D341Med (cell line): Measurements from ENCODE around the gene NLRC5.
A peak's percentile ranks its signal among the peaks of the same experiment; 100 is the strongest.
"Not testable (repeated sequence)": the region's sequence is repeated elsewhere in the genome, so short reads cannot be mapped to it uniquely, and the experiment has no call there.

ENCODE experiments used
- DNase-seq: peaks from one replicate; pipeline ENCODE4 v3.0.0; 2012; ENCODE audit warnings: low spot score

The NLRC5 gene

DNA sequence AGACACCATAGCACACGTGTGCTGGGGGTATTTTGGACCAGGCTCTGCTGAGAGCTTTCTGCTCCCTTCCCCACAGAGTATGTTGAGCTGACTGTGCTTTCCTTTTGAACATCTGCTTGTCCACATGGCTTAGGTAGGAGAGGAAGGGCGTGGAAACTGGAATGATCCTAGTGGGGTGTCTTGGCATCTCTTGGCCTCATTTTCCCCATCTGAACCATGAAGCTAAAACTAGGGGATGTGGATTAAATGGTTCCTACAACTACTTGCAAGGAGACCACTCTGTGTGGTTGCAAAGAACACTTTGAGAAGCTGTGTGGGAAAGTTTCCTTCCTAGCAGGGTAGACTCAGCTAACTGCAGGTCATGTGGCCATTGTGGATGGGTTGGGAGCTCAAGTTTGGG lies 6.7 kb upstream of the NLRC5 start:
- no peak for DNase-seq

DNA sequence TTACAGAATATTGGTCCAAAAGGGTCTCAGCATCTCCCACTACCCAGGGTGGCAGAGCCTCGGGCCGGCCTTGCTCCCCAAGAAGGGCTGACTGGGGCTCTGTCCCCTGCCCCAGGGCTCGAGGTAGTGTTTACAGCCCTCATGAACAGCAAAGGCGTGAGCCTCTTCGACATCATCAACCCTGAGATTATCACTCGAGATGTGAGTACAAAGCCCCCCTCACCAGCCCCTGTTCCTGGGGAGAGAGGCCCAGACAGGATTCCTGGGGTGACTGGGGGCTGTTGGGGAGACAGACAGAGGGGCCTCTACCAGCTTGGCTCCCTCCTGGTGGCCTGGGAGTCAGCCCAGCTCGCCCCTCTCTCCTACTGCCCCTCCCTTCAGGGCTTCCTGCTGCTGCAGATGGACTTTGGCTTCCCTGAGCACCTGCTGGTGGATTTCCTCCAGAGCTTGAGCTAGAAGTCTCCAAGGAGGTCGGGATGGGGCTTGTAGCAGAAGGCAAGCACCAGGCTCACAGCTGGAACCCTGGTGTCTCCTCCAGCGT lies 6.1 kb upstream of the NLRC5 start:
- DNase-seq, result peak; percentile 6

- no peak for DNase-seq
Measured at GRCh38 chr16:56984639-56985038, 4.7 kb upstream of the NLRC5 start.

- peak; percentile 24 for DNase-seq
Measured at GRCh38 chr16:56985288-56985961, 3.9 kb upstream of the NLRC5 start.

GRCh38 chr16:56985962-56986360 lies 3.4 kb upstream of the NLRC5 start:
- DNase-seq, result no peak

DNA sequence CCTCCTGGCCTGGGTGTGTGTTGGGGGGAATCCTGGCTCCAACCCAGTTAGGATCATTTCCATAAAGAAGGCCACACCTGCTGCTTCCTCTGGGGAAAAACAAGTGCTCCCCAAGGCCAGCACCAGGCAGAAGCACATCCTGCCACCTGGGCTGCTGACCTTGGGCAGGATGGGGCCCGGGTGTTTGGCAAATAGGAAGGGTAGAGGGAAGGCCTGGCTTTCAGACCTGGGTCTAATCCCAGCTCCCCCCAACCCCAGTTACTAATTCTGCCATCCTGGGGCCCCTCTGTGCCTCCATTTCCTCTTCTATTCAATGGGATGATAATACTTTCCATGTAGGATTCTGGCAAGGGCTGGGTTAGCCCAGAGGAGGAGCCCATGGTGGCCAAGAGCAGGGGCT lies 3.0 kb upstream of the NLRC5 start:
- DNase-seq, result peak; percentile 6

DNA sequence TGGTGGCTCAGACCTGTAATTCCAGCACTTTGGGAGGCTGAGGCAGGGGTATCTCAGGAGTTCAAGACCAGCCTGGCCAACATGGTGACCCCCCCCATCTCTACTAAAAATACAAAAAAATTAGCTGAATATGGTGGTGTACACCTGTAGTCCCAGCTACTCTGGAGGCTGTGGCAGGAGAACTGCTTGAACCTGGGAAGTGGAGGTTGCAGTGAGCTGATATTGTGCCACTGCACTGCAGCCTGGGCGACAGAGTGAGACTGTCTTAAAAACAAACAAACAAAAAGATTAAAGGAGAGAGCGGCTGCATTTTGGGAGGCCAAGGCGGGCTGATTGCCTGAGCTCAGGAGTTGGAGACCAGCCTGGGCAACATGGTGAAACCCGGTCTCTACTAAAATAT lies 2.4 kb upstream of the NLRC5 start:
- not testable (repeated sequence) for DNase-seq

GRCh38 chr16:56987692-56988091 lies 1.7 kb upstream of the NLRC5 start:
- no peak for DNase-seq

- DNase-seq, result peak; percentile 21
Measured at GRCh38 chr16:56988161-56988947, 1.0 kb upstream of the NLRC5 start.

DNA sequence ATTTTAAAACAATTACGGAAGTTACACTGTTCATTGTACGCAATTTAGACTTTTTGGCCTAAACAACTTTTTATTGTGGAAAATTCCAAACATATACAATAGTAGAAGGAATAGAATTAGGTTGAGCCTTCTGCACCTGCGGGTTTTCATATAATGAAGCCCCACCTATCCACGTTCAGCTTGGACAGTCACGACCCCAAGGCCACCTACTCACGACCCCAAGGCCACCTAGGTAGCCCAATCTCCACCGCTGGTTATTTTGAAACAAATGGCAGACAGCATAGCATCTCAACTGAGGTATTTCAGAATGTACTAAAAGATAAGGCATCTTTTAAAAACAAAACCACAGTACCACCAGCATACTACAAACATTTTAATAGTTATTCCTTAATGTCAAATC lies 631 bp downstream of the NLRC5 start:
- DNase-seq, result peak; percentile 7

DNA sequence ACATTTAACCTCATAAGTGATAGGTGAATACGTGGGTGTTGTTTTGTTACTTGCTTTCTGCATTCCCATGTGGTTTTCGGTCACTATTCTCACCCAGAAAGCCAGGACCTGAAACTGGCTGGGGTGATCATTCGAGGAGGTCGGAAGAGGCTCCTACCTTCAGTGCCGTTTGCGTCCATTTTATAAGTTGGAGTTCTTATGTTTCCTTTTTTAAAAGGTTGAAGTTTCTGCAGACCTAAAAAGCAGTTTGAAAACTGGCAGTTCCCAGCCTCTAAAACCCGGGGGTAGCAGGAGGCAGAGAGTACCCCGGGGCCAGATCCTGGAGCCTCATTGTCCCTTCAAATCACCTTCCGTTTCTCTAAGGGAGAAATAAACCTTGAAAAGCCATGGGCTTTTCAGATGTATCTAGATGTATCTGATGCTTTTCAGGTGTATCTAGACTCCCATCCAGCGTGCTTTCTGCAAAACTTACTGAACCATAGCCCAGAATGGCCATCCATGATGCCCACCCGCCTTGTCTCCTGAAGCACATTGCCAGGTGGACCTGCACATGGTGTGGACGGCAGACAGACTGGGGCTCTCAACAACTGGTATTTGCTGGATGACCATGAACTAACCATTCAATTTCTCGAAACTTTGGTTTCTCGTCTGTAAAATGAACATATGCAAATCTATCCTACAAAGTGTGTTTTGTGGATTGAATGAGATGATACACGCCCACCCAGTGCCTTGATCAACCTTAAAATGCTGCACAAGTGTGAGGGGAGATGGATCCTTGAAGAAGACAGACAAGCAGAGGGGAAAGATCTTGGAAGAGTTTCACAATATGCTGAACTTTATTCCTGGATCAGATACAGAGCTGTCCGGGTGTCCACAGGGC lies 1.3 kb downstream of the NLRC5 start:
- DNase-seq, result peak; percentile 6

DNA sequence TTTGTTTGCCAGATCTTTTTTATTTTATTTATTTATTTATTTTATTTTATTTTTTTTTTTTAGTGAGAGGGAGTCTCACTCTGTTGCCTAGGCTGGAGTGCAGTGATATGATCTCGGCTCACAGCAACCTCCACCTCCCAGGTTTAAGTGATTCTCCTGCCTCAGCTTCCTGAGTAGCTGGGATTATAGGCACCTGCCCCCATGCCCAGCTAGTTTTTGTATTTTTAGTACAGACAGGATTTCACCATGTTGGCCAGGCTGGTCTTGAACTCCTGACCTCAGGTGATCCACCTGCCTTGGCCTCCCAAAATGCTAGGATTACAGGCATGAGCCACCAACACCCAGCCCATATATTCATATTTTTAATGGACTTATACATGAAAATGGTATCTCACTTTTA lies 3.1 kb downstream of the NLRC5 start:
- not testable (repeated sequence) for DNase-seq

- DNase-seq, result no peak
Measured at GRCh38 chr16:56993204-56993603, 3.8 kb downstream of the NLRC5 start.

GRCh38 chr16:56994311-56994710 lies 5.0 kb downstream of the NLRC5 start:
- DNase-seq, result peak; percentile 9

DNA sequence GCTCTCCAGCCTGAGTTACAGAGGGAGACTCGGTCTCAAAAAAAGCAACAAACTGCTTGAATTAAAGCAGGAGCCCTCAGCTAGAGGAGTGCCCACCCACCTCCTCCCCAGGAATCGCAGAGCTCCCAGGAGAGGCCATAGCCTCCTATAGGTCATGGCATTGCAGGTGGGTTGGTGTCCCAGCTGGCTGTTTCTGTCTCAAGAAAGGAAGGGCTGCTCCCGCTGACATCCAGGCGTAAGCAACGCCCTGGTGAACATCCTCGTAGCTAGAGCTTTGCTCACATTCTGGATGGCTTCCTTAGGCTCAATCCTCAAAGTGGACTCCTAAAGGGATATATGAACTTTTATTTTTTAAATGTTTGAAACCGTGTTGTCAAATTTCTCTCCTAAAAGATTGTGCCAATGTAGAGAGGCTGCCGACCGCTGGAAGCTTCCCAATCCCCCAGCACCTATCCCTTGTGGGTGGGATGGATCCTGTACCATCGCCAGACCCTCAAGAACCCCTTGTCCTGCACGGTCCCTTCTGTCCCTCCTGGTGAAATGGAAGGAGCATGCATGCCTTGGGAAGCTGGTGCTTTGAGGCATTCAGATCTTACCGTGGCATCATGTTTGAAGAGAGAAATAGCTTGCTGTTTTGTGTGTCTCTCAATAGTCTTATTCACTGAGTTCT lies 5.9 kb downstream of the NLRC5 start:
- DNase-seq, result peak; percentile 6

DNA sequence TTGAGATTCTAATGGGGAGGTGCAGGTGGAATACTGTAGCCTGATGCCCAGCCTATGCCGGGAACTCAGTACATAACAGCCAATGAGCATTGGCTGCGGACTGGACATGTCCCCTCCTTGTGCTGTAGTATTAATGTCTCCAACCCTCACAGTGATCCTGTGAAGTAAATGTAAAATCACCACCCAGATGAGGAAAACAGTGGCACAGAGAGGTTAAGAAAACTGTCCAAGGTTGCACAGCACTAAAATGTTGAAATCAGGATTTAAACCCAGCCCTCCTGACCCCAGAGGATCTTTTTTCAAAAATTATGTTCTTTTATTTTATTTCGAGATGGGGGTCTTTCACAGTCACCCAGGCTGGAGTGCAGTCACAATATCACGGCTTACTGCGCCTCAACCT lies 7.9 kb downstream of the NLRC5 start:
- no peak for DNase-seq

- DNase-seq, result no peak
Measured at GRCh38 chr16:56997931-56998330, 8.6 kb downstream of the NLRC5 start.

GRCh38 chr16:56998352-56998751 lies 9.0 kb downstream of the NLRC5 start:
- DNase-seq, result no peak

GRCh38 chr16:56998861-56999260 lies 9.5 kb downstream of the NLRC5 start:
- DNase-seq, result no peak

DNA sequence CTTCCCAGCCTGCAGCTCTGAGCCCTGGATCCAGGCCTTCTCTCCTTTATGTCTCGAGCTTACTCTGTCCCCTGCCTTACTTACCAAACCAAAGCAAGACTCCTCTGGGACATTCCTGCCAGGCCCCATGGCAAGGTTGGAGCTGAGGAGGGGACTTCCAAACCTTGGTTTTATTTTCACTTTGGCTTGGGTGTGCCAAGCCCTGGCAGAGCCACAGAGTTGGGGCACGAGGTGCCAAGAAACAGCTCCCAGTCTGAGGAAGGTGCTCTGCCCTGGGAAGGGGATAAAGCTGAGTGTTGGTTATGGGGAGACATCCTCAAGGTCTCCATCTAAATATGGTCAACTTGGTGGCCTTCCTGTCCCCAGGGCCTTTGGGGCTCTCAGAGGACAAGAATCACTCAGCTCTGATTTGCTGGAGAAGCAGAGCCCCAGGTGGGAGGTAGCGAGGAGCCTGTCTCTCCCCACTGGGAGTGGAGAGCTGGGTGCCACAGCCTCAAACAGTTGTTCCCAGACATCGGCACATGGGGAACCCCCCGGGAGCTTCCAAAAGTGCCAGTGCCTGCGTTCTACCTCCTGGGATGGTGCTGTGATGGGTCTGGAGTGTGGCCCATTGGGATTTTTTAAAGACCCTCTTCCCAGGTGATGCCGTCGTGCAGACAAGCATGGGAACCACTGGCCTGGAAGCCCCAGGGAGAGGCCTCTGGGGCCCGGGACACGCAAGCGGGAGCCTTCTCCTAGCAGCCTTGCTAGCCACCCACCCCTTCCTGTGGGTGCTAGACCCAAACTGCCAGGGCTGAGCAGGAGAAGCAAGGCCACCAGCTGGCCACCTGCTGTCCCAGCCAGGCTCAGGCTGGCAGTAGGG lies 10.3 kb downstream of the NLRC5 start:
- DNase-seq, result peak; percentile 12
